GM18868 (cell line): Measurements from ENCODE around the gene PRICKLE2.
"Not testable (repeated sequence)": the region's sequence is repeated elsewhere in the genome, so short reads cannot be mapped to it uniquely, and the experiment has no call there.

ENCODE experiments used
- ATAC-seq: cut with Tn5 transposase; IDR thresholded peaks from one replicate; pipeline ENCODE4 v1.9.1; 2021; ENCODE audit warnings: mild to moderate bottlenecking, moderate library complexity; ENCODE audit not compliant: unreplicated experiment

Gene PRICKLE2

DNA sequence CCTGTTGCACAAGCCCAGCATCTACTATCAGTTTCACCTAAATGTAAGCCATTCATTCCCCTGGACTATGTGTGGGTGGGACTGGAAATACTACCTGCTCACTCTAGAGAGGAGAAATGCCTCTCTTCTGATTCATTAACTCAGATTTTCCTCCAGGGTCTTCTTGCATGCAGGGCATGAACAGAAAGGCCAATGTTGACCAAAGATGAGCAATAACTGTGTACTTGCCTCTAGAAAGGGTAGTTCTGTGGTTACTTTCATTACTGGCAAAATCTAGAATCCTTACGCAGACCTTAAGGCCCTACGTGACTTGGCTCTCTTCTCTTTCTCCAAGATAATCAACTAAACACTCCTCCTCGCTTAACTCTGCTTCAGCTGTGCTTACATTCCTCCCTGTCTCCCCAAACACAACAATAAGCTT, 120.6 kb downstream of the PRICKLE2 start:
- ATAC-seq = peak; percentile 72

GRCh38 chr3:64104006-64104405, 121.3 kb downstream of the PRICKLE2 start:
- no peak for ATAC-seq

DNA sequence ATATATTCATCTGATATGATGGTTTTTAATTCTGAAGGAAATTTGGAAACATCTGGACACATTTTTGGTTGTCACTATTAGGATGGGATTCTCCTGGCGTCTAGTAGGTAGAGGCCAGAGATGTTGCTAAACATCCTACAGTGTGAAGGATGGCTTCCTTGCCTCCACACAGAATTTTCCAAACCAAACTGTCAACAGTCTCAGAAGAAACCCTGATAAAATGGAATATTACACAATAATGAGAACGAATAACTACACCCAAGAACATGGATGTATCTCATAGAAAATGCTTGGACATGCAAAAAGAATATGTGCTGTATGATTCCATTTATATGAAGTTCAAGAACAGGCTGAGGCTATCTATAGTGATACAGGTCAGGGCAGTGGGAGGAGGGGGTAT, 122.1 kb downstream of the PRICKLE2 start:
- no peak for ATAC-seq

GRCh38 chr3:64102147-64102546, 123.1 kb downstream of the PRICKLE2 start:
- no peak for ATAC-seq

DNA sequence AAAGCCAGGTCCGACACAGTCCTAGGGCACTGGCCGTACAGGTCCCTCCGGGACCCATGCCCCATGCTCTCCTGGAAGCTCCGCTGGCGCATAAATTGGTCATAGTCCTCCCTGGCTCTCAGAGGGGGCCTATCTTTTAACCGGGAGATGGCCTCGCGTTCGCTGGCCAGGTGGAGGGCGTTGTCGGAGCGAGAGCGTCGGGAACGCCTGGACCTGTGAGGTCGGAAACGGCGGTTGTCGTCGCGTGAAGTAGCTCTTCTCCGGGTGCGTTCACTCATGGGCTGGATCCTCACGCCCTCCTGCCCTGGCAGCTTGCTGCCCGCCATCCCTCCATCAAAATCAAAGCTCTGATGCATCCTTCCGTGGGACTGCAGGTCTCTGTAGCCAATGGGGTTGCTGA, 126.0 kb downstream of the PRICKLE2 start:
- no peak for ATAC-seq

- no peak for ATAC-seq
These were observed 126.6 kb downstream of the PRICKLE2 start for GRCh38 chr3:64098670-64099069.

- ATAC-seq = no peak
These were observed 127.3 kb downstream of the PRICKLE2 start for GRCh38 chr3:64097920-64098319.

GRCh38 chr3:64095802-64096201, 129.5 kb downstream of the PRICKLE2 start:
- ATAC-seq = no peak

GRCh38 chr3:64094713-64095079, 130.6 kb downstream of the PRICKLE2 start:
- no peak for ATAC-seq

DNA sequence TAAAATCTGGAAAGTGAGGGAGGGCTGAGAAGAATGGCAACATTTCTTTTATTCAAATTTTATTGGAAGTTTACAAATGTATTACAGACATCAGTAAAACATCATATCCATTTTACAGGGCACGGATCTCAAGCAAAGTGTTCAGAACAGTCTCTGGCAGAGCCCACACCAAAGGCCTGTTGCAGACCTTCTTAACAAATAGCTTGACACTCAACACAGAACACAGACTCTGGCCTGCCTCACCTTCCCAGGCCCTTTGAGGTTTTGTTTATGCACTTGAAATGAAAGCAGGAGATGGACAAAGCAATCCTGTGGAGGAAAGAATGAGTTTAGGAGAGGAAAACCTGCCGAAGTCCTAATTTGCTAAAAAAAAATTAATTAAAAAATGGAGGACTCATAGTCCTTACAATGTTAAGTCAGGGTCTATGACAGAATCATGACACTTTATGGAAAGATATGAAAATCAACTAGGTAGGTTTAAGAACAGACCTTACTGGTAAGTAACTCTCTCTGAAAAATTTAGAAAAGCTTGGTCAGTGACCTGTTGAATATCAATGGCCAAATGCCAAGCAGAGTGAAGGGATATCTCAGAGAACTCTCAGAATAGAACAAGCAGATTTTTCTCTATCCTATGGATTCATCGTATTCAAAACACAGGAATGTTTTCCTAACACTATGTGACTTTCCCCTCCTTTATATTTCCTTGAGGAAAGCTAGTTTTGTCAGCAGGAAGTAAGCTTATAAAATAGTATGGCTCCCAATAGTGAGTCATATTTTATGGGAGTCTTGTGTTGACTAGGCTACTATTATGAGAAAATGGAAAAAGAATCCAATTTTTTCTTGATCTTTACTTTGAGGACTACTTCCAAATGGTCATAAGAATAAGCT, 131.2 kb downstream of the PRICKLE2 start:
- no peak for ATAC-seq

DNA sequence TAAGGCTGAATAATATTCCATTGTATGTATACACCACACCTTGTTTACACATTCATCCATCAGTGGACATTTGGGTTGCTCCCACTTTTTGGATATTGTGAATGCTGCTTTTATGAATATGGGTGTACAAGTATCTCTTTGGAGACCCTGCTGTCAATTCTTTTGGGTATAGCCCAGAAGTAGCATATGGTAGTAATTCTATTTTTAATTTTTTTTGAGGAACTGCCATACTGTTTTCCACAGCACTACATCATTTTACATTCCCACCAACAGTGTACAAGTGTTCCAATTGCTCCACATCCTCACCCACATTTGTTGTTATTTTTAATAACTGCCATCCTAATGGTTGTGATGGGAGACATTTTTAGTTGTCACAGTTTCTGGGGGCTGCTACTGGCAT, 132.1 kb downstream of the PRICKLE2 start:
- no peak for ATAC-seq

- no peak for ATAC-seq
These were observed 133.8 kb downstream of the PRICKLE2 start for GRCh38 chr3:64091501-64091900.

GRCh38 chr3:64089386-64089785, 135.9 kb downstream of the PRICKLE2 start:
- not testable (repeated sequence) for ATAC-seq

DNA sequence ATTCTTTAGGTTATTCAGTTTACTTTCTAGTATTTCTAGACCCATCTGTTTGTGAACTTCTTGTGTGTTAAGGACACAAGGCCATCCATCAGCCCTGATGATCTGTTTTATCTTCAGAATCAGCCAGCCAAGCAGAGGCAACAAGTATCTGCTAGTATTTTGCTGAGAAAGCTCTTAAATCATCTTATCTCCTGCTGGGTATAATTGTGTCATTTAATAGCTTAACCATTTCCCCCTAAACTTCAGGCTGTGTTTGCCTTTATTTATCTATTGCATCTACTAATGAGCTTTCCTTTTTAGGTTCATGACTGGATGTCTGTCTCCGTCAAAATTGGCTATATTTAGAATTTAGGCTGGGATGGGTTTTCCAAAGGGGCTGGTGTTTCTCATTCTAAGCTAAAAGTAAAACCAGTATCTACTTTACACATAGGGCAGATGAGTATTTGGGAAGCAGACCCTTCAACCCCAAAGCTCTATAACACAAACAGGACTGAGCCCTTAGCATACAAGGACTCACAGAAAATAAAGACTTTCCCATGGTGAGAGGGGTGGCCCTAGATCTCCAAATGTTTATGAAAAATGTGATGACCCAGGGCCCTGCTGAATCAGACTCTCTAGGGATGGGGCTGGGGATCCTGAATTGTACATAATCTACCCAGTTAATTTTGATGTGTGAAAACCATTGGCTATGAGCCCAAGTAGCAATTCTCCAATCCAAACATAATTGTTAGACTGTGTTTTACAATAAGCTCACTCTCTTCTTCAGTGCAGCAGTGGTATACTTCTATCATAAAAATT, 136.7 kb downstream of the PRICKLE2 start:
- ATAC-seq = no peak

DNA sequence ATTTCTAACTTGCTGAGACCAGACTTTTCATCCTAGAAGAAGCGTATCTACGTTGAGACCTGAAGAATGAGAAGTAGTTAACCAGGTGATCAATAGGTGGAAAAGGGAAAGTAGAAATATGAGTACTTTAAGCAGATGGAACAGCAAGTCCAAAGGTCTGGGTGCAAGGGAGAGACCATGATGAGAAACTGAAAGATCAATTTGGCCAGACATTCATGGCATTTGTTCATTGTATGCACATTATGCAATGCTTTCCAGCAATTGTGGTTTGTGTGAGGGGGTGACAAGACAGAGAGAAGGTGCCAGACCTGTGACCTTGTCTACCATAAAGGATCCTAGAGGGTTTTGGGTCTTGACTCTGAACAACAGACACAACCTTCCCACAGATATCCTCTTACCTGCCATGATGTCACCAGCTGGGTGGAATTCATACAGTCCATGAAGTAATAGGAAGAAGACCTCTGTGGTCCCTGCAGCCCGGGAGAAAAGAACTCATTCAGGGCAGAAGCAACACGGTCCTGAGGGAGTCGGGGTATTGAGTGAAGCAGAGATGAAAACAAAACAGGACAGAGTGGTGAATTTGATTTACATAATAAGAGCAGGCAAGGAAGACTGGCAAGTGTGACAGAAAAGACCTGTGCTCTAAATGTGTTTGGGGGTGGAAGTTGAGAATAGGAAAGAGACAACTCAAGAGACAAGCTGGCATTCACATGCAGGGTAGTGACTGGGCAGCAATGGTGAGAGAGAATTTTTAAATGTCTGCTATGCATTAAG, 138.6 kb downstream of the PRICKLE2 start:
- ATAC-seq = no peak

GRCh38 chr3:64084640-64085039, 140.6 kb downstream of the PRICKLE2 start:
- no peak for ATAC-seq

DNA sequence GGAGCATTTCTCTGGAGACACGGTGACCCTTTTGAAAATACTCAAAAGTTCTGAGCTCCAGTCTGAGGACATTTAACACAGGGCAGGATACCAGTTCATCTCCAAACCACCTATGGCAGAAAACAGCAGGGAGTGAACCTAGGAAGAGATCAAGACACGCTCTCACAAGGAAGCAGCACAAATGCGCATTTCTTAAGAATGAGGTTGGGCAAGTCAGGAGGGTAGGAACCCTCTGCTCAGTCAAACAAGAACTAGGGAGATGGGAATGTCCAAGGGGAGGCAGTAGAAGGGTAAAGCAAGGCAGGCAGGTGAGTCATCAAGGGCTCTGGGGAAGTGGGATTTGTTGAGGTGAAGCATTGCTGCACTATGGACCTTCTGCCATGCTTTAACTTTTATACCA, 141.7 kb downstream of the PRICKLE2 start:
- ATAC-seq = no peak

DNA sequence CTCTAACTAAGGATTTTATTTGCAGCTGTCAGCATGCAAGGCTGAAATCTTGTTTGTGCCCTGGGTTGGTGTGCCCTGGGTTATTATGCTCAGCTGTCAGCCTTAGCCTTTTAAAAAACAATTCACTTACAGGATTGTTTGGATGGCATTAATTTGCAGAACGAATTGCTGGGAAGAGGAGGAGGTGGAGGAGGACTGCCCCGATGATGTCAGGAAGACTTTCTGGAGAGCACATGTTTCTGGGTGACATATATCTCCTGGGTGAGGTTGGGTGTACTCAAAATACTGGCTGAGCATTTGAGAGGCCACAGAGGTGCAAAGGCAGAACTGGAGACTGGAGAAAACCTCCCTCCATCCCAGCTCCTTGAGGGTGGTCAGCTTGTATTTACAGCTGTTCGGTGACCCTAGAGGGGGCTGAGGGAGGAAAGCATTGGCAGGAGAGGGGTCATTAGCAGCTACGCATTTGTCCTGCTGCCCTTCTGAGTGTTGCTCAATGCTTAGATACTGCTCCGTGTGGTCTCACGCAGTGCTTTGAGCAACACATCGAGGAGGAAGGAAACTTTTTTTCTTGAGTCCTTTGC, 142.2 kb downstream of the PRICKLE2 start:
- ATAC-seq = no peak

- no peak for ATAC-seq
These were observed 142.9 kb downstream of the PRICKLE2 start for GRCh38 chr3:64082411-64082810.

- ATAC-seq = no peak
These were observed 144.0 kb downstream of the PRICKLE2 start for GRCh38 chr3:64081235-64081630.
